ENCODE measurements around the gene IL36G.
A peak's percentile ranks its signal among the peaks of the same experiment; 100 is the strongest.
"Not testable (repeated sequence)": the region's sequence is repeated elsewhere in the genome, so short reads cannot be mapped to it uniquely, and the experiment has no call there.

The IL36G gene

GRCh38 chr2:112977559-112978056, at the start of gene IL36G:
IL36G (plus strand) TSS chr2:112978006; CDS start chr2:112978639, 633 bp downstream.
- DNase-seq (ENCODE audit: low read depth in 2 of 2) = no peak

- no peak for DNase-seq (ENCODE audit: low read depth in 2 of 2)
These were observed 44.5 kb upstream of the IL36G start for GRCh38 chr2:112933261-112933660.

- DNase-seq (ENCODE audit: low read depth in 2 of 2) = not testable (repeated sequence)
These were observed 43.7 kb upstream of the IL36G start for GRCh38 chr2:112934117-112934516.

GRCh38 chr2:112936927-112937232, 40.9 kb upstream of the IL36G start:
- DNase-seq (ENCODE audit: low read depth in 2 of 2) = no peak

- no peak for DNase-seq (ENCODE audit: low read depth in 2 of 2)
These were observed 38.9 kb upstream of the IL36G start for GRCh38 chr2:112938904-112939303.

- no peak for DNase-seq (ENCODE audit: low read depth in 2 of 2)
These were observed 38.4 kb upstream of the IL36G start for GRCh38 chr2:112939425-112939824.

- DNase-seq (ENCODE audit: low read depth in 2 of 2) = no peak
These were observed 36.8 kb upstream of the IL36G start for GRCh38 chr2:112940859-112941625.

GRCh38 chr2:112941753-112942653, 35.8 kb upstream of the IL36G start:
- peak; percentile 20 for DNase-seq (ENCODE audit: low read depth in 2 of 2)

GRCh38 chr2:112942654-112943002, 35.2 kb upstream of the IL36G start:
- DNase-seq (ENCODE audit: low read depth in 2 of 2) = no peak

GRCh38 chr2:112944971-112945370, 32.8 kb upstream of the IL36G start:
- DNase-seq (ENCODE audit: low read depth in 2 of 2) = no peak

GRCh38 chr2:112946086-112946485, 31.7 kb upstream of the IL36G start:
- DNase-seq (ENCODE audit: low read depth in 2 of 2) = no peak

- no peak for DNase-seq (ENCODE audit: low read depth in 2 of 2)
These were observed 30.4 kb upstream of the IL36G start for GRCh38 chr2:112947374-112947773.

GRCh38 chr2:112949456-112949855, 28.4 kb upstream of the IL36G start:
- no peak for DNase-seq (ENCODE audit: low read depth in 2 of 2)

- no peak for DNase-seq (ENCODE audit: low read depth in 2 of 2)
These were observed 23.4 kb upstream of the IL36G start for GRCh38 chr2:112954364-112954763.

GRCh38 chr2:112957511-112957910, 20.3 kb upstream of the IL36G start:
- no peak for DNase-seq (ENCODE audit: low read depth in 2 of 2)

GRCh38 chr2:112958428-112959108, 19.2 kb upstream of the IL36G start:
- no peak for DNase-seq (ENCODE audit: low read depth in 2 of 2)

- DNase-seq (ENCODE audit: low read depth in 2 of 2) = no peak
These were observed 18.5 kb upstream of the IL36G start for GRCh38 chr2:112959109-112959812.

- DNase-seq (ENCODE audit: low read depth in 2 of 2) = no peak
These were observed 17.5 kb upstream of the IL36G start for GRCh38 chr2:112960230-112960825.

- no peak for DNase-seq (ENCODE audit: low read depth in 2 of 2)
These were observed 15.3 kb upstream of the IL36G start for GRCh38 chr2:112962308-112963175.

- DNase-seq (ENCODE audit: low read depth in 2 of 2) = no peak
These were observed 10.8 kb upstream of the IL36G start for GRCh38 chr2:112967023-112967422.

All from stimulated activated CD8-positive, alpha-beta memory T cell treated with anti-CD3 and anti-CD28 coated beads, Interleukin-7, amount 100 ng/mL, for 1 hour (primary cell).